NCI-H2196 treated with DMSO at 0.1 percent for 48 hours (cell line): ENCODE measurements around the gene KRTAP5-2.
"Not testable (repeated sequence)": the region's sequence is repeated elsewhere in the genome, so short reads cannot be mapped to it uniquely, and the experiment has no call there.

Experiments
- DNase-seq: peaks from one replicate; lab custom pipeline; 2025; ENCODE audit not compliant: unreplicated experiment; lab: John Stamatoyannopoulos, UW

KRTAP5-2 gene

DNA sequence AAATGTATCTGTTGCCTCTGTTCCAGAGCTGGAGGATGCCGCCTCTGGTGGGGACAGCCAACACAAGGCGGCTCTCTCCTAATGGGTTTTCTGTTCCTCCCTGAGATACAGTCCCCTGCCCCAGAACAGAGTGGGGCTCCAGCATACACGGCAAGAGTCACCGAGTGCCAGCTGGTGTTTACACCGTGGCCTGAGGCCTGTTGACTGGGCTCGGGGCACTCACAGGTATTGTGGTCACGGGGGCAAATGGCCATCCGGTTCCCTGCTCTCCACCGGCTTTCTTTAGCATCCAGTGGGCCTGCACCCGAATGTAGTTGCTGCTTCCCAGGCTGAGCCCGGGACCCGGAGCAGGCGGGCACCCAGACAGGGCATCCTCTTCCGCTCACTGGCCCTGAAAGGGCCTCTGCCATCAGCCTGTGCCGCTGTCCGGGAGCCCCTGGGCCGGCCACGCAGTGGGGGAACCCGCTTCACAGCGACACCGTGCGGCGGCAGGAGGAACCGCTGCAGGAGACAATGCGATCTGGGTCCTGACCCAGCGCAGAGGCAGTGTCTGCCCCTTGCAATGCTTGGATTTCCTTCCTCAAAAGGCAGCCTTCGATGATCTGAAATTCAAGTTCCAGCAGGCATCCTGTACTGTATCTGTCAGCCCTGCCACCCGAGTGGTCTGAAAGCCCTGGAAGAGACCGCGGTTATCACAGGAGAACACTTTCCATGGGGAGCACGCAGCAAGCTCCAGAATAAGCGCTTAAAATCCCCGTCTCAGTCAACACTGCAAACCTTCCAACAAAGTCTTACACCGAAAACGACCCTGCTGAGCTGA, 30.6 kb upstream of the KRTAP5-2 start:
- no peak for DNase-seq

DNA sequence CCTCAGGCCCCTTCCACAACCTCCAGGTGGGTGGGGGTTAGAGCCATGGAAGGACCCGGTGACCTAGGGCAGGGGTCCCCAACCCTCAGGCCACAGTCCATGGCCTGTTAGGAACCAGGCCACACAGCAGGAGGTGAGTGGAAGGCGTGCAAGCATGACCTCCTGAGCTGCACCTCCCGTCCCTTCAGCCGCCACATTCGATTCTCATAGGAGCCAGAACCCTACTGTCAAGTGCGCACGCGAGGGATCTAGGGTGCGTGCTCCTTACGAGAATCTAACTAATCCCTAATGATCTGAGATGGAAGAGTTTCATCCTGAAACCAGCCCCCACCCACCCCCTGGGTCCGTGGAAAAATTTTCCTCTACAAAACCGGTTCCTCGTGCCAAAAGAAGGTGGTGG, 27.4 kb upstream of the KRTAP5-2 start:
- no peak for DNase-seq

DNA sequence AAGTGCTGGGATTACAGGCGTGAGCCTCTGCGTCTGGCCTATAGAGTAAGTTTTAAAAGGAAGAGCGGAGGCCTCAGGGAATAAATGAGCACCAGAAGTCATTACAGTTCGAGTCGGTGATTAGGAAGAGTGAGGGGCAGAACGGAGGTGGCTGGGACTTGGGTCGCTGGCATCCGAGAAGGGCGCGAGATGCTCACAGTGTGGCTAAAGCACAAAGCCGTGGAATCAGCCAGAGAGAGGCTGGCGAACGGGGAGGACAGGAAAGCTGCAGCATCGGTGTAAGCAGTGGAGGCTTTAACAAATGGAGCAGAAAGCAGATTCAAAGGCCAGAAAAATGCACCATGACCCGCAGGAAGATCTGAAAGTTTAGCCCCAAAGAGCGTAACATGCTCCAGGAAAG, 26.5 kb upstream of the KRTAP5-2 start:
- DNase-seq: no peak

DNA sequence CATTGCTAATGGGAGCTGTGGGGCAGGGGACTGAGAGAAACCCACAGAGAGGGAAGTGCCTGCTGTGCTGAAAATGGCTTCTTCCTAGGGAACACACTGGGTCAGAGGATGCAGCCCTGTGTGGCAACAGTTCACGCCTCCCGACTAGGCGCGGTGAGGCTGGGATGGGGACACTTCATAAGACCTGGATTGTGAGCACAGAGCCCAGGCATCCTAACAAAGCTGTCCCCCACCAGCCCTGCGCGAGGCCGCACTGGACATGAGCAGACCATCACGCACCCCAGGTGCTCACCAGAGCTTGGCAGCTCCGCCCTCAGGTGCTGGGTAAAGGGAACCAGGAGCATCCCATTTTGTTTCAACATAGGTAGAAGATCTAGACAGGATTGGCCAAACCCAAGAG, 25.6 kb upstream of the KRTAP5-2 start:
- no peak for DNase-seq

DNA sequence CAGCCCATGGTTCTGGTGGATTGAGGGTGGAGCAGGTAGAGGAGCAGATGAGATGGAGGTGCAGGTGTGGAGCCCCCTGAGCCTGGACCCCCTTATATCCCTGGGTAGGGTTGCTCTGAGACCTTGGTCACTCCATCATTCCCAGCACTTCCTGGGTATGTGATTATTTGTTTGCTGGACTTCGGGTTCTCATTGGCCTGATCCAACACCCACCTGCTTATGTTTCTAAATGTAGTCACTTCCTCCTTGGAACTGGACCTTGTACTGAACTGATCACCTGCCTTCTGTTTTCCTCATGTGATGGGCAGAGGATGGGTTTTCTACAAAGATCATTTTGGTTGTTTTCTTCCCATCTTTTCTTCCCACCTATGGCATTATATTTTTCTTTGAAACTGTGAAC, 24.0 kb upstream of the KRTAP5-2 start, which contains the start of gene KRTAP5-4:
Gene KRTAP5-4 (minus strand): TSS at position 53 of the 400 bp plus-strand sequence. CDS start 45 bp downstream, at position 8.
- no peak for DNase-seq

DNA sequence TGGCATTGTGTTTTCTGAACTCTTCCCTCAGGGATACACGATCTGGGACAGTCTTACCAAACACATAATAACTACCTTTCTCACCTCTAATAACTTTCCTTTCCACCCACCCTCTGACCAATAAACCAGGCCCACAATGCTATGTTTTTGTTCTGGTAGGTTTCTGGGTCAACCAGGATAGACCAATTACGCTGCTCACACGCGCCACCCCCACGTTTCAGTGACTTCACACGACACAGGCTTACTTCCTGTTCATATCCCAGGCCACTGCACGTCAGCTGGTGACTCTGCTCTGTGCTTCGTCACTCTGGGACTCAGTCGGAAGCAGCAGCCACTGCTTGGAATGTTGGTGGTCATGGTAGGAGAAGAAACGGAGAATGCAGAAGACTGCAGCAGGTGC, 21.4 kb upstream of the KRTAP5-2 start:
- DNase-seq: no peak

DNA sequence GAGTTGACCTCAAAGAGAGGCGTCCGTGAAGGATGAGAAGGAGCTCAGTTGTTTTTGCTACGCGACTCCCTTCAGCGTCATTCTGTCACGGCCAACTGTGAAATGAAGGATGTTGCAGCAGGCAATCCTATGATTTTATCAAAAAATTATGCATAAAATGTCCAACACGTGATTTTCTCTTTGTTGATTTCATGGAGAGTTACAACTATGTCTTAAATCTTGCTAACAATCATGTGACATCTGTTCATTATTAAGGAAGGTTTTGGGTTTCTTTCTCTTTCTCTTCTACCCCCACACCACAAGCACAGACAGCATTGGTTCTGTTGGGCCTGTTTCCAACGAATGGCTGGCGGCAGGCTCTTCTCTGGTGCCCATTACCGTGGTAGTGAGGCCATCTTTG, 20.1 kb upstream of the KRTAP5-2 start:
- DNase-seq: no peak

DNA sequence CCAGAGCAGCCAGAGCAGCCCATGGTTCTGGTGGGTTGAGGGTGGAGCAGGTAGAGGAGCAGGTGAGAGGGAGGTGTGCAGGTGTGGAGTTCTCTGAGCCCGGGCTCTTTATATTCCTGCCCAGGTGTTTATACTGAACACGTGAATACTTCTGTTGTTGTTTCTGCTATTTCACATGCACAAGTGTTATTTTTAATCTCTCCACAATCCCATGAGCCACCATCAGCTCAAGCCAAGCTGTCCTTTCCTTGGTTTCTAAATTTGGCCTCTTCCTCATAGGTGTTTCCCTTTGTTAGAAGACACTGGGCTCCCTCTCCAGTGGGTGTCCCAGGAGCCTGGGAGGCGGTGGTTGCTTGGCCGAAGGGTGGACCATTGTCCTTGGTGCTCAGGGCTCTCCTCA, 10.3 kb upstream of the KRTAP5-2 start, which contains the start of gene KRTAP5-3:
Gene KRTAP5-3 (minus strand): TSS at position 101 of the 400 bp plus-strand sequence. CDS start 78 bp downstream, at position 23.
- no peak for DNase-seq

DNA sequence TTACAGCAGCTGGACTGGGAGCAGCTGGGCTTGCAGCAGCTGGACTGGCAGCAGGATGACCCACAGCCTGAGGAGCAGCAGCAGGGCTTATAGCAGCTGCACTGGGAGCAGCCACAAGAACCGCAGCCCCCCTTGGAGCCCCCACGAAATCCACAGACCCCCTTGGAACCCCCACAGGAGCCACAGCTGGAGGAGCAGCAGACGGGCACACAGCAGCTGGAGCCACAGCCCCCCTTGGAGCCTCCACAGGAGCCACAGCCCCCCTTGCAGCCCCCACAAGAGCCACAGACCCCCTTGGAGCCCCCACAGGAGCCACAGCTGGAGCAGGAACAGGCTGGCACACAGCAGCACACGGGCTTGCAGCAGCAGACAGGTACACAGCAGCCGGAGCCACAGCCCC, 9.8 kb upstream of the KRTAP5-2 start:
- not testable (repeated sequence) for DNase-seq

DNA sequence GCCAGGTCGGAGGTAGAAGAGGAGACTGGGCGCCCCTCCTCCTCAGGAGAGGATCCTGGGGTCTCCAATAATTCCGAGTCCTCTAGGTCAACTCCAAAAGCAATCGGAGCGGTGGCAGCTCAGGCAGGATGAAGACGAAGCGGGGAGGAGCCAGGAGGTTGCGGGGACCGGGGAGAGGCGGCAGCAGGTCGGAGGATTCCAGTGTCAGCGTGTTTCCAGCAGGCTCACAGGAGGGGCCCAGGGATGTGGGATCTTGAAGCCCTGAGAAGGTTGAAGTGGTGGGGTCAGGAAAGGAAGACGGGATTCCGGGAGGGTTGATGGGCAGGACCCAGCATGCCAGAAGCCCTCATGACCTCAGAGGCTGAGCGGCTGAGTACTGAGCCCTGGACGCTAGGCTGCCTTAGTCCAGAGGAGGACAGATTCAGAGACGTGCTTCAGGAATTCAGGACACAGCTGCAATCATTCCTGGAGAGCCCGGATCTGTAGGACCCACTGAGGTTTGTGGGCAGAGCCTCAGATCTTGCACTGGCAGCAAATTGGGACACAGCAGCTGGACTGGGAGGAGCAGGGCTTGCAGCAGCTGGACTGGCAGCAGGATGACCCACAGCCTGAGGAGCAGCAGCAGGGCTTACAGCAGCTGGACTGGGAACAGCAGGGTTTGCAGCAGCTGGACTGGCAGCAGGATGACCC, 9.2 kb upstream of the KRTAP5-2 start:
- DNase-seq: not testable (repeated sequence)

DNA sequence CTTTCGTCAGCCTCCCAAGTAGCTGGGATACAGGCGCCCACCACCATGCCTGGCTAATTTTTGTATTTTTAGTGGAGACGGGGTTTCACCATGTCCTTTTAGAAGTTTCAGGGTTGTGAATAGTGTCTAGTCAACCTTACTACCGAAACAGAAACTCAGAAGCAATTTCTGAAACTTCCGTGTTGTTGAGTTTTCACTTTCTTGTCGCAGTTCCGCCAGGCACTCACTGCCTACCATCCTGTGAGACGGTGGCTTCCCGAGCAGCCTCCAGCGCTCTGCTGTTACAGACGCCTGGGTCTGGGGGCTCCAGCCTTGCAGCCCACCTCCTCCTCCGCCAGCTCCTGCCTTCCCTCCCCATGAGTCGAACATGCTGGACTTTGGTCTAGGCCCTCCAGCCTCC, 7.8 kb upstream of the KRTAP5-2 start:
- not testable (repeated sequence) for DNase-seq

DNA sequence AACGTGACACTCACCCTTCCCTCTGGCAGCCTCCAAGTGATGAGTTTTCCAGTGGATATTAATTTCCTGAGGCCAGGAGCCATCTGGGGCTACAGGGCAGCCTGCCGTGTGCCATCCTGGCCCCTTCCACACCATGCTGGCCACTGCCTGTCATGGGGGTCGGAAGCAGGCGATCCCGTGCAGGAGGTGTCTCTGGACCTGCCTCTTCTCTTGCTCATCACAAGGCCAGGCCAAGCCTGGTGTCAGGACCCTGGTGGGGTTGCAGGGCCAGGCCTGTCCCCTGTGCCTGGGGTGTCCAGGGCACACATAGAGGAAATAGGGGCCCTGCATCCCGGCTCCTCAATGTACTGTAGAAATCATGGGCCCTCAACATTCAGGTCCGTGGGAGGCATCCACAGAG, 6.6 kb upstream of the KRTAP5-2 start:
- DNase-seq: no peak

DNA sequence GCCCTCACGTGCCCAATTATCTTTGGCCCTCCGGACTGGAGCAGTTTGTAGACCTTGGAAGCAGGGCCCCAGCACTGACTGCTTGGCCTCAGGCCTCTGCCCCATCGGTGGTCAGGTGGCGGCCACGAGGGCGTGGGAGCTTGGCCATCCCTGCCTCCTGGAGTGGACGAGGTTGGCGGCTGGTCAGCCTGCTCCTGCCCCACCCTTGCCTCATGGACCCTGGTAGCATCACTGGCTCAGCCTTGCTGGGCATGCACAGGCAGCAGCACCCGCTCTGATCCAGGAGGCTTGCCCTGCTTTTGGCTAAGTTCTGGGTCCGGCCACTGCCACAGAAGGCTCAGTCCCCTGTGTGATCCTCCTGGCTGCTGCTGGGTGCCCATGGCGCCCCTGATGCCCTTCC, 6.1 kb upstream of the KRTAP5-2 start:
- no peak for DNase-seq

DNA sequence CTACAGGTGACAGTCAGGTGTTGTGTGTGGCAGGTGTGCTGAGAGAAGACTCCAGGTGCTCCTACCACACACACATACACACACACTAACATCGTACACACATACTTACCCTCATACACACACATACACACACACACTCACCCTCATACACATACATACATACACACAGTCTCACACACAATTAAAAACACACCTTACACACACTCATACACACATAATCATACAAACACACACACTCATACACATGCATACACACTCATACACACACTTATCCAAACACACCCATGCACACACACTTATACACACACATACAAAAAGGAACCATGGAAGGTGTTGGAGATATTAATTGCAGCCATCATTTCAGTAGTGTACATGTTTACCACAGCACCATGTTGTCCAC, 5.5 kb upstream of the KRTAP5-2 start:
- DNase-seq: no peak

DNA sequence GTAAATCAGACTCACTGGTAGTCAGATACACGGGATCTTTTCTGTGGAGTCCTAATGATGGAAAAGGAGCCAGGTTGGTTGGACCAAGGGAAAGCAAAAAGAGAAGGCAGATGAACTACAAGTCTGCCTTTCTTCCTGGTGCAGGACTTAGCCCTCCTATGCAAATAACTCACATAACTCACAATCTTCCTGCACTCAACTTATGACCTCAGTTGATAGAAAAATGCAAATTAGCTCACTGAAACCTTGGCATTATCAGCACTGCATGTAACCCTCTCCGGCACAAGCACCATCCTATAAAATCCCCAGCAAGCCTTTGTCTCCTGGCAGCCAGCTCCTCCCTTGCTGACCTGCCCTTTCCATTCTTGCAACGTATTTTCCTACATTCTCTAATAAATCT, 3.6 kb upstream of the KRTAP5-2 start:
- DNase-seq: not testable (repeated sequence)

DNA sequence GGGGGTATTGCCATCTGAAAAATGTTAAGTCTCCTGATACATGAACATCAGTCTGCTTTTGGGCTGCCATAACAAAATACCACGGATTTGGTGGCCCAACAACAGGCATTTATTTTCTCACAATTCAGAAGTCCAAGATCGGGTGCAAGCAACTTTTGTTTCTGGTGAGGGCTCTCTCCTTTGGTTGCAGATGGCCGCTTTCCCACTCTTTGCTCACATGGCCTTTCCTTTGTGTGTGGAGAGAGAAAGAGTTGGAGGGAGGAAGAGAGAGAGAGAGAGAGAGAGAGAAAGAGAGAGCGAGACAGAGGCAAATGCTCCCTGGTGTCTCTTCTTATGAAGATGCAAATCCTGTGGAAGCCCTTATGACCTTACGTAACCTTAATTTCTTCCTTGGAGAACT, 2.5 kb upstream of the KRTAP5-2 start:
- DNase-seq: no peak

DNA sequence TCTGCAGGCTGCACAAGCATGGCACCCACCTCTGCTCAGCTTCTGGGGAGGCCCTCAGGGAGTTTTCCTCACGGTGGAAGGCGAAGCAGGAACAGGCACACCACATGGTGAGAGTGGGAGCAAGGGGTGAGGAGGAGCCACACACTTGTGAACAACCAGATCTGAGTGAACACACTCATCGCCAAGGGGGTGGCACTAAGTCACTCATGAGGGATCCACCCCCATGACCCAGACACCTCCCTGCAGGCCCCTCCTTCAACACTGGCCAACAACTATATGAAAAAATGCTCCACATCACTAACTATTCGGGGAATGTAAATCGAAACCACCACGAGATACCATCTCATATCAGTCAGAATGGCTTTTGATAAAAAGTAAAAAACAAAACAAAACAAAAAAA, 722 bp upstream of the KRTAP5-2 start:
- no peak for DNase-seq

DNA sequence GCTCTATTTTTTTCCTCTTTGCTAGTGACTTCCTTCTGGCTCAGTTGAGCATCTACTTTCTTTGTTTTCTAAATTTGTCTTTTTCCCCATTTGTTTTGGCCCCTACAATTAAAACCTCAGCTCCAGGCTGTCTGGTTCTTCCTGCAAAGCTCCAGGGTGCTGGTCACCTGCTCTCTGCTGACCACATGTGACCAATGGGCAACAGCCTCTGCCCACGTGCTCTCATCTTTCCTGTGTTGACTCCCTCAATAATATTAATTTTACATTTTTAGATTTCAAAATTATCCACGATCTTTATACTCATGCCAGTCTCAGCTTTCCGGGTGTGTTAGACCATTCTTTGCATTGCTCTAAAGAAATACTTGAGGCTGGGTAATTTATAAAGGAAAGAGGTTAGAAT, 312 bp upstream of the KRTAP5-2 start:
- not testable (repeated sequence) for DNase-seq

DNA sequence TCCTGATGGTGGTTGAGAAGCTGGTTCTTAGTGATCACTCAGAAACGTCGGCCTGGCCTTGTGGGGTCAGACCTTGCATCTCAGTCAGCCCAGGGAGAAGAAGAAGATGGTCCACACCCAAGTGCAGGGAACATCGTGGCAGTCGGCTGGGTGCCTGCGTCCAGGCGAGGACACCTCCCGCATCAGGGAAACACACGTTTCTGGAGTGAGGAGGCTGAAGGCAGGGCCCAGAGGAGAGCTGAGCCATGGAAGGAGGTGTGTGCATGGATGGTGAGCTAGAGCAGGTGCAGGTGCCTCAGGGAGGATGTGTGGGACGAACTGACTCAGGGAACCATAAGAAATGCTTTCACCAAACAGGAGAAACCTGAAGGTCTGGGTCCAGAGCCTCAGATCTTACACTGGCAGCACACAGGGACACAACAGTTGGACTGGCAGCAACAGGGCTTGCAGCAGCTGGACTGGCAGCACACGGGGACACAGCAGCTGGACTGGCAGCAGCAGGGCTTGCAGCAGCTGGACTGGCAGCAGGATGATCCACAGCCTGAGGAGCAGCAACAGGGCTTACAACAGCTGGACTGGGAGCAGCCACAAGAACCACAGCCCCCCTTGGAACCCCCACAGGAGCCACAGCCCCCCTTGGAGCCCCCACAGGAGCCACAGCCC, 632 bp downstream of the KRTAP5-2 start:
- no peak for DNase-seq

DNA sequence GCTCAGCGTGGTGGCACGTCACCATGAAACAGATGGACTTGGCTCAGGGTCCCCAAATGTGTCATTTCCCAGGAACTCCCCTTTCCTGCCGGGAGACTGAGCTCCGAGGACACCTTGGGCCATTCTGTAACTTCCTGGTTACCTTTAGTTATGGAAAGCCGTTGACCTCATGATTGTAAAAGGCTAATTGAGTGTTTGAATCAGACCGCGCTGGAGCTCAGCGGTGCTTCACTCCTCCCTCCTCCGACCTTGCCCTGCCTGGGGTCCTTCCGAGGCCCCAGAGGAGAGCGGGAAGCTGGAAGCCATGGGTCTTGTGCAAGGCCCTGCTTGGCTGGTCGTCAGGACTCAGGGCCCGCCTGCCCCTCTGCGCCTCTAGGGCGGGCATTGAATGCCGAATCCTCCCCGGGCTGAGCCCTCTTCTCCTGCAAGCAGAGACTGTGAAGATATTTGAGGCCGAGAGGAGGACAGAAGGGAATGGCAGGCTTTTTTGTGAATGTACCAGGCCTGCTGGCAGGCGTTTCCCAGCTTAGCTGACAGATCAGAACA, 1.4 kb downstream of the KRTAP5-2 start:
- DNase-seq: not testable (repeated sequence)

DNA sequence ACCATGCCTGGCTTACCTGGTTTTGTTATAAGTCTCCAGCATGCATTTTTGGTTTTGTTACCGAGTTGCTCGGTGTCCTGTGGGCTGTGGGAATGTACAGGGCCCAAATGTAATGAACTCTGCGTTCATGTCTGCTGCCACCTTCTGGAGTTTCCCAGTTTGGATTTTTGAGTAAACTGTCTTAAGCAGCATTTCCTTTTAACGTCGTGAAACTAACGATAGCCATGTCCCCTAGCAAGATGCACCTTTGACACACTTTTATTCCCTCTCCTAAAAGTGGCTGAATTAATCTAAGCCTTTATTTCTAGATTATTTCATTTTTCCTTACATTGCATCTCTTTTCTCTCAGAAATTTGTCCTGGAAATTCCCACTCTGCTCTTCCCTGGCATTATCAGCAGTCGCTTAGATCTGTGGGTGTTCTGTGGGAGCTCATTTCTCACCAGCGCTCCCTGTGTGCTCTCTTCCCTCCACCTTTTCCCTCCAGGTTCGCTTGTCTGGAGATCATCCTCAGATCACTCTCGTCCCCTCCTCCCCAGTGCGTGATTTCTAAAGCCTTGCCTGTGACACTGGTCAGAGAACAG, 2.0 kb downstream of the KRTAP5-2 start:
- DNase-seq: not testable (repeated sequence)
